HEK293 (cell line): ENCODE results near the gene PARP9.
A peak's percentile ranks its signal among the peaks of the same experiment; 100 is the strongest.

Experiments used
- CTCF ChIA-PET: fragments of 350-600 bp; formaldehyde crosslinking; extraction: SDS; loops from one replicate; lab custom pipeline; 2021; ENCODE audit warnings: antibody characterized with exemption; lab: Yijun Ruan, JAX
- POLR2A ChIA-PET: fragments of 300-600 bp; formaldehyde crosslinking; extraction: SDS; loops from one replicate; lab custom pipeline; 2020; ENCODE audit warnings: antibody characterized with exemption, inconsistent platforms; lab: Yijun Ruan, JAX
- H3K27ac ChIP-seq: fragments of 200-500 bp; sonication (Bioruptor generic); 2 replicates; pipeline ENCODE4 v1.5.1; 2014; ENCODE audit warnings: low read depth, low read length, control low read depth, inconsistent platforms; ENCODE audit errors: extremely low read depth
- H3K36me3 ChIP-seq, 2 experiments: fragments of 200-500 bp in 1 of 2; sonication (Bioruptor generic) in 1 of 2; 1 replicate in 1 of 2; 2 replicates in 1 of 2; pipeline ENCODE4 v1.5.1; 2014 to 2017; ENCODE audit warnings: inconsistent platforms in 2 of 2, low read length in 2 of 2; ENCODE audit not compliant: control insufficient read depth in 2 of 2, insufficient read depth in 1 of 2
- H3K4me1 ChIP-seq: fragments of 200-500 bp; sonication (Bioruptor generic); 2 replicates; pipeline ENCODE4 v1.5.1; 2014; ENCODE audit warnings: mild to moderate bottlenecking, low read length, inconsistent platforms; ENCODE audit not compliant: control insufficient read depth, insufficient read depth
- H3K4me3 ChIP-seq: 2 replicates; pipeline ENCODE4 v1.5.1; 2011; ENCODE audit warnings: low read depth, mild to moderate bottlenecking, control low read depth, low read length, moderate library complexity
- H3K9me3 ChIP-seq: fragments of 200-500 bp; sonication (Bioruptor generic); 2 replicates; pipeline ENCODE4 v1.5.1; 2014; ENCODE audit warnings: low read depth, low read length, inconsistent platforms; ENCODE audit not compliant: control insufficient read depth, insufficient read depth
- AEBP2 ChIP-seq: fragments of 450-650 bp; formaldehyde crosslinking; IDR thresholded peaks from 2 replicates; pipeline ENCODE4 v1.5.1; 2016; ENCODE audit warnings: missing biosample characterization, missing genetic modification characterization, borderline replicate concordance
- HOXA7 ChIP-seq: sonication (generic); formaldehyde crosslinking; IDR thresholded peaks from 2 replicates; pipeline ENCODE4 v1.8.1; 2022; ENCODE audit warnings: missing genetic modification reagents, borderline replicate concordance
- HOXC10 ChIP-seq: sonication (generic); formaldehyde crosslinking; IDR thresholded peaks from 2 replicates; pipeline ENCODE4 v1.8.1; 2023; ENCODE audit warnings: mild to moderate bottlenecking, missing genetic modification reagents
- SALL2 ChIP-seq: fragments of 450-650 bp; formaldehyde crosslinking; IDR thresholded peaks from 2 replicates; pipeline ENCODE4 v1.5.0; 2017; ENCODE audit warnings: missing biosample characterization, mild to moderate bottlenecking, missing genetic modification characterization, borderline replicate concordance
- TRIM28 ChIP-seq: IDR thresholded peaks from 2 replicates; pipeline ENCODE4 v1.6.1; 2011; ENCODE audit warnings: low read length, control low read depth, borderline replicate concordance
- ZBTB1 ChIP-seq: fragments of 450-650 bp; formaldehyde crosslinking; IDR thresholded peaks from 2 replicates; pipeline ENCODE4 v1.5.1; 2016; ENCODE audit warnings: missing biosample characterization, missing genetic modification characterization
- ZBTB20 ChIP-seq: fragments of 450-650 bp; formaldehyde crosslinking; IDR thresholded peaks from 2 replicates; pipeline ENCODE4 v1.5.1; 2016; ENCODE audit warnings: missing biosample characterization, missing genetic modification characterization
- ZBTB7A ChIP-seq: fragments of 450-650 bp; formaldehyde crosslinking; IDR thresholded peaks from 2 replicates; pipeline ENCODE4 v1.5.1; 2016; ENCODE audit warnings: low read depth, missing biosample characterization, missing genetic modification characterization
- ZFHX2 ChIP-seq: fragments of 450-650 bp; formaldehyde crosslinking; conservative IDR thresholded peaks from 2 replicates; pipeline ENCODE4 v1.5.1; 2016; ENCODE audit warnings: missing biosample characterization, missing genetic modification characterization
- ZFP37 ChIP-seq: fragments of 450-650 bp; formaldehyde crosslinking; IDR thresholded peaks from 2 replicates; pipeline ENCODE4 v1.5.1; 2016; ENCODE audit warnings: missing biosample characterization, missing genetic modification characterization
- ZFP41 ChIP-seq: fragments of 450-650 bp; formaldehyde crosslinking; IDR thresholded peaks from 2 replicates; pipeline ENCODE4 v1.5.1; 2016; ENCODE audit warnings: missing biosample characterization, missing genetic modification characterization, borderline replicate concordance
- ZNF112 ChIP-seq: fragments of 450-650 bp; formaldehyde crosslinking; IDR thresholded peaks from 2 replicates; pipeline ENCODE4 v1.5.0; 2017; ENCODE audit warnings: missing biosample characterization, missing genetic modification characterization
- ZNF121 ChIP-seq: fragments of 450-650 bp; formaldehyde crosslinking; IDR thresholded peaks from 2 replicates; pipeline ENCODE4 v1.5.1; 2016; ENCODE audit warnings: missing biosample characterization, missing genetic modification characterization
- ZNF140 ChIP-seq: fragments of 450-650 bp; formaldehyde crosslinking; IDR thresholded peaks from 2 replicates; pipeline ENCODE4 v1.5.1; 2016; ENCODE audit warnings: missing biosample characterization, missing genetic modification characterization
- ZNF146 ChIP-seq: fragments of 450-650 bp; formaldehyde crosslinking; IDR thresholded peaks from 2 replicates; pipeline ENCODE4 v1.5.1; 2016; ENCODE audit warnings: missing biosample characterization, missing genetic modification characterization
- ZNF19 ChIP-seq: fragments of 450-650 bp; formaldehyde crosslinking; IDR thresholded peaks from 2 replicates; pipeline ENCODE4; 2016; ENCODE audit warnings: missing biosample characterization, missing genetic modification characterization, low read depth
- ZNF2 ChIP-seq: fragments of 450-650 bp; formaldehyde crosslinking; IDR thresholded peaks from 2 replicates; pipeline ENCODE4 v1.5.1; 2016; ENCODE audit warnings: missing biosample characterization, missing genetic modification characterization
- ZNF214 ChIP-seq: fragments of 450-650 bp; formaldehyde crosslinking; IDR thresholded peaks from 2 replicates; pipeline ENCODE4 v1.5.1; 2017; ENCODE audit warnings: missing biosample characterization, mild to moderate bottlenecking, missing genetic modification characterization, borderline replicate concordance
- ZNF26 ChIP-seq: fragments of 450-650 bp; formaldehyde crosslinking; IDR thresholded peaks from 2 replicates; pipeline ENCODE4 v1.5.1; 2016; ENCODE audit warnings: missing biosample characterization, missing genetic modification characterization
- ZNF341 ChIP-seq: fragments of 450-650 bp; formaldehyde crosslinking; IDR thresholded peaks from 2 replicates; pipeline ENCODE4; 2016; ENCODE audit warnings: low read depth, missing biosample characterization, missing genetic modification characterization
- ZNF37A ChIP-seq: fragments of 450-650 bp; IDR thresholded peaks from 2 replicates; pipeline ENCODE4 v1.5.1; 2018; ENCODE audit warnings: missing biosample characterization, missing genetic modification characterization
- ZNF514 ChIP-seq: fragments of 450-650 bp; formaldehyde crosslinking; IDR thresholded peaks from 2 replicates; pipeline ENCODE4 v1.5.1; 2016; ENCODE audit warnings: missing biosample characterization, missing genetic modification characterization
- ZNF530 ChIP-seq: fragments of 450-650 bp; formaldehyde crosslinking; IDR thresholded peaks from 2 replicates; pipeline ENCODE4 v1.5.1; 2016; ENCODE audit warnings: low read depth, missing biosample characterization, missing genetic modification characterization
- ZNF555 ChIP-seq: fragments of 450-650 bp; formaldehyde crosslinking; conservative IDR thresholded peaks from 2 replicates; pipeline ENCODE4 v1.5.1; 2017; ENCODE audit warnings: missing biosample characterization, mild to moderate bottlenecking, missing genetic modification characterization, inconsistent platforms
- ZNF558 ChIP-seq: fragments of 450-650 bp; formaldehyde crosslinking; IDR thresholded peaks from 2 replicates; pipeline ENCODE4 v1.5.1; 2016; ENCODE audit warnings: missing biosample characterization, missing genetic modification characterization
- ZNF610 ChIP-seq: fragments of 450-650 bp; formaldehyde crosslinking; IDR thresholded peaks from 2 replicates; pipeline ENCODE4 v1.5.1; 2016; ENCODE audit warnings: missing biosample characterization, missing genetic modification characterization, borderline replicate concordance
- ZNF621 ChIP-seq: fragments of 450-650 bp; formaldehyde crosslinking; IDR thresholded peaks from 2 replicates; pipeline ENCODE4 v1.5.1; 2017; ENCODE audit warnings: missing biosample characterization, missing genetic modification characterization
- ZNF629 ChIP-seq: fragments of 450-650 bp; formaldehyde crosslinking; IDR thresholded peaks from 2 replicates; pipeline ENCODE4 v1.5.1; 2017; ENCODE audit warnings: missing biosample characterization, missing genetic modification characterization
- ZNF768 ChIP-seq: fragments of 450-650 bp; formaldehyde crosslinking; IDR thresholded peaks from 2 replicates; pipeline ENCODE4 v1.5.1; 2018; ENCODE audit warnings: missing biosample characterization, mild to moderate bottlenecking, missing genetic modification characterization
- ZNF830 ChIP-seq: fragments of 450-650 bp; IDR thresholded peaks from 2 replicates; pipeline ENCODE4 v1.5.0; 2018; ENCODE audit warnings: missing biosample characterization, missing genetic modification characterization, low read depth, mild to moderate bottlenecking, moderate library complexity
- ZNF843 ChIP-seq: fragments of 450-650 bp; formaldehyde crosslinking; IDR thresholded peaks from 2 replicates; pipeline ENCODE4 v1.5.1; 2016; ENCODE audit warnings: missing biosample characterization, missing genetic modification characterization
- ZSCAN18 ChIP-seq: fragments of 450-650 bp; formaldehyde crosslinking; IDR thresholded peaks from 2 replicates; pipeline ENCODE4 v1.5.1; 2016; ENCODE audit warnings: missing biosample characterization, missing genetic modification characterization
- ZSCAN23 ChIP-seq: fragments of 450-650 bp; formaldehyde crosslinking; IDR thresholded peaks from 2 replicates; pipeline ENCODE4 v1.5.1; 2016; ENCODE audit warnings: missing biosample characterization, missing genetic modification characterization
- ZSCAN4 ChIP-seq: fragments of 450-650 bp; formaldehyde crosslinking; IDR thresholded peaks from 2 replicates; pipeline ENCODE4 v1.5.1; 2017; ENCODE audit warnings: missing biosample characterization, missing genetic modification characterization

PARP9 gene

GRCh38 chr3:122564155-122564912, at the start of gene PARP9, which contains the start of gene DTX3L:
TSS of gene PARP9 (minus strand) at chr3:122564300. CDS start at chr3:122559620, 4,680 bp downstream.
TSS of gene DTX3L (plus strand) at chr3:122564338. CDS start at chr3:122564427, 89 bp downstream.
- ChIA-PET CTCF (interaction anchor here (1.1 kb wide), 1 partner anchor 114 kb away, joined by 3 read pairs; no protein-coding TSS in a partner anchor), POLR2A (interaction anchor here (1.0 to 1.5 kb wide), 2 partner anchors 50 to 115 kb away, joined by 4 to 5 read pairs; partner anchors contain the start of gene KPNA1)
- Histone ChIP-seq H3K9me3 (no peaks in the 10 kb centered on the region), H3K36me3 (peaks cover 0 to 8% of the 10 kb centered on the region in 2 experiments; a peak in 1 of 3 replicates), H3K4me3 (peak within 1 kb of the TSS; percentile 61), H3K4me1 (no peaks in the 10 kb centered on the region), H3K27ac (peak within 1 kb of the TSS; percentile 78)
- TF ChIP-seq ZFHX2 (peak; percentile 51), SALL2 (tag by site-specific recombination) (no peak), ZNF629 (tag by site-specific recombination) (no peak; the same call in 1 of the 2 replicates), ZNF26 (tag by site-specific recombination) (no peak), ZNF768 (tag by site-specific recombination) (no peak), HOXC10 (CRISPR knock-in tag) (no peak), ZNF140 (tag by site-specific recombination) (no peak), ZFP37 (peak; percentile 37; the same call in 1 of the 2 replicates), ZNF843 (0 out of 2 replicates have a peak, but pooled peaks have one; percentile 17), ZNF19 (tag by site-specific recombination) (no peak), ZNF146 (tag by site-specific recombination) (no peak), ZNF112 (no peak), ZNF621 (no peak), ZNF555 (tag by site-specific recombination) (no peak), ZSCAN23 (no peak), ZFP41 (no peak), ZNF341 (tag by site-specific recombination) (peak; percentile 70), AEBP2 (tag by site-specific recombination) (no peak), ZNF830 (tag by site-specific recombination) (no peak), ZNF558 (no peak), ZNF214 (no peak), ZSCAN4 (tag by site-specific recombination) (no peak), ZBTB7A (tag by site-specific recombination) (0 out of 2 replicates have a peak, but pooled peaks have one; percentile 14), ZSCAN18 (tag by site-specific recombination) (no peak), ZBTB20 (tag by site-specific recombination) (peak; percentile 95), ZNF2 (tag by site-specific recombination) (peak; percentile 54), ZNF514 (tag by site-specific recombination) (no peak), ZNF121 (tag by site-specific recombination) (no peak), HOXA7 (CRISPR knock-in tag) (no peak), ZNF530 (no peak), ZBTB1 (tag by site-specific recombination) (no peak), ZNF37A (tag by site-specific recombination) (no peak), ZNF610 (tag by site-specific recombination) (0 out of 2 replicates have a peak, but pooled peaks have one; percentile 52), TRIM28 (no peak)
